ENCODE measurements around the gene PDLIM7.

DNA sequence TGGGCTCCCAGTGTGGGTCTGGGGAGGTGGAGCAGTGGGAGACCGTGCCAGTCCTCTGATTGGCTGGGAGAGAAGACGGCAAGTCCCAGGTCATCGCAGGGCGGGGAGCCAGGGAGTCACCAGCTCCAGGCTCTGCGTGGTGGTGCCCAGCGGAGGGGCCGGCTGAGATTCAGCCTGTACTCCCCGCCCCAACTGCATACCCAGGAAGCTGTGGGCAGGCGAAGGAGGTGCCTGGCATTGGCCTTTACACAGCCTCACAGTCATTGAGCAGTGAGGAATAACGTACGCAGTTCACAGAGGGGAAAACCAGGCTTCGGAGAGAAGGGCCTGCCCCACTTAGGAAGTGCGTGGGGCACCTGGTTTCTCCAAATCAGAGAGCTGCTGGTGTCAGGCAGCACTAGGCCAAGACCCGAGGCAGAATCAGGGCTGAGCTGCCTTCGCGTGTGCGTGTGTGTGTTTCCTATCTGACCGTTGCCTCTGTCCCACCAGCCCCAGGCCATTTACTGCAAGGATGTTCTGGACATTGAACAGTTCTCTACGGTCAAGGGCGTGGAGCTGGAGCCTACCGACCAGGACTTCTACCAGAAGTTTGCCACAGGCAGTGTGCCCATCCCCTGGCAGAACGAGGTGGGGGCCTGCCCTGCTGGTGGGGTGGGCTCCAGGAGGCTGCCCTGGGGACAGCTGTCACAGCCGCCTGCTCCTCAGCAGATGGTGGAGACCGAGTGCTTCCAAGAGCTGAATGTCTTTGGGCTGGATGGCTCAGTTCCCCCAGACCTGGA is 57.0 kb downstream of the PDLIM7 start:
- TF ChIP-seq YBX1 (IDR thresholded peaks at IDR 0.05), result no peak
- no peak for TF ChIP-seq HDAC2 (IDR thresholded peaks at IDR 0.05)
- TF ChIP-seq, protein P1, sequence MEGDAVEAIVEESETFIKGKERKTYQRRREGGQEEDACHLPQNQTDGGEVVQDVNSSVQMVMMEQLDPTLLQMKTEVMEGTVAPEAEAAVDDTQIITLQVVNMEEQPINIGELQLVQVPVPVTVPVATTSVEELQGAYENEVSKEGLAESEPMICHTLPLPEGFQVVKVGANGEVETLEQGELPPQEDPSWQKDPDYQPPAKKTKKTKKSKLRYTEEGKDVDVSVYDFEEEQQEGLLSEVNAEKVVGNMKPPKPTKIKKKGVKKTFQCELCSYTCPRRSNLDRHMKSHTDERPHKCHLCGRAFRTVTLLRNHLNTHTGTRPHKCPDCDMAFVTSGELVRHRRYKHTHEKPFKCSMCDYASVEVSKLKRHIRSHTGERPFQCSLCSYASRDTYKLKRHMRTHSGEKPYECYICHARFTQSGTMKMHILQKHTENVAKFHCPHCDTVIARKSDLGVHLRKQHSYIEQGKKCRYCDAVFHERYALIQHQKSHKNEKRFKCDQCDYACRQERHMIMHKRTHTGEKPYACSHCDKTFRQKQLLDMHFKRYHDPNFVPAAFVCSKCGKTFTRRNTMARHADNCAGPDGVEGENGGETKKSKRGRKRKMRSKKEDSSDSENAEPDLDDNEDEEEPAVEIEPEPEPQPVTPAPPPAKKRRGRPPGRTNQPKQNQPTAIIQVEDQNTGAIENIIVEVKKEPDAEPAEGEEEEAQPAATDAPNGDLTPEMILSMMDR (IDR thresholded peaks at IDR 0.05 in 2 of 3, conservative IDR thresholded peaks at IDR 0.05 in 1 of 3; ENCODE audit: control insufficient read depth in 2 of 3, extremely low read depth in 1 of 3, insufficient read depth in 1 of 3, low read depth in 3 of 3, low read length in 3 of 3), result no peak
- no peak for TF ChIP-seq BACH1 (IDR thresholded peaks at IDR 0.05; ENCODE audit: borderline replicate concordance)
- TF ChIP-seq ZZZ3 (IDR thresholded peaks at IDR 0.05; ENCODE audit: control insufficient read depth, insufficient read length, low read depth), result no peak
- no peak for TF ChIP-seq TCF7 (IDR thresholded peaks at IDR 0.05; ENCODE audit: borderline replicate concordance)

Measured in GM12878 (cell line).